GM12875 (cell line): ENCODE measurements around the gene ZSCAN2.

Experiments used
- H3K4me3 ChIP-seq: one replicate; pipeline ENCODE4 v1.5.1; 2011; ENCODE audit warnings: low read depth, low read length, control low read depth
- CTCF ChIP-seq: IDR thresholded peaks from 2 replicates; pipeline ENCODE4 v1.5.1; 2011; ENCODE audit warnings: low read depth, mild to moderate bottlenecking, control low read depth, inconsistent platforms, low read length, moderate library complexity, borderline replicate concordance; ENCODE audit not compliant: insufficient read depth

The ZSCAN2 gene

DNA sequence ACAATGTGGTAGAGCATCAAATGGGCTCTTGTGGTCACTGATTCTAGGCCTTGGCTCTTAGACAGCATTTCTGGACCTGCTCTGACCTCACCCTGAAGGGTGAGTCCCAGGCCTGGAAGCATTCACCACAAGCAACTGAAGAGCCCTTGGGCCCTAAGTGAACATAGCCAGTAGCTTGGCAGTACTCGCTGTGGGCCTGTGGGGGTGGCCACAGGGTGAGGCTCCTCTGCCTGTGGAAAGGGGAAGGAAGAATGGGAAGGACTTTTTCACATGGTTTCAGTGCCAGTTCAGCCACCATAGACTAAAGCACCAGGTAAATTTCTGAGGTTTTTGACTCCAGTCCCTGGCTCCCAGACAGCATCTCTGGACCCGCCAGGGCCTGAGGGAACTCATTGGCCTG, 5.1 kb upstream of the ZSCAN2 start:
- no peak for TF ChIP-seq CTCF
- no peak overlapping the region for H3K4me3 ChIP-seq

- H3K4me3 ChIP-seq, result no peak overlapping the region
- no peak for TF ChIP-seq CTCF
Observed at GRCh38 chr15:84597296-84597695, 3.5 kb upstream of the ZSCAN2 start.

DNA sequence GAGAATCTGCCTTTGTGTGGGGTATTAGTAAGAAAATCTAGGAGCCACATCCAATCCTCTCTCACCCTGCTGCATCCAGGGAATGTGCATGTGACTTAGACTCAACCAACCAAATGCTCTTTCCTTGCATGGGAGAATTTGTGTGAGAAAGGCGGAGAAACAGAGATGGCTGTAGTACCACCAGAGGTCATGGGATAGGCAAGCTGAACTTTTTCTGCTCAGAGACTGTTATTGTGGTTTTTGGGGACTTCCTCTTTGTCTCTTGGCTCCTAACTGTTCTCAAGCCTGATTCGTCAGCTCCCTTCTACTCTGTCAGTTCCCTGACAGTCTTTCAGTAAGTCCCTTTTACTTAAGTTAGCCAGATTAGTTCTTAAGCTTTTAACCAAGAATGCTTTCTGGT, 2.6 kb upstream of the ZSCAN2 start:
- H3K4me3 ChIP-seq, result no peak overlapping the region
- no peak for TF ChIP-seq CTCF

DNA sequence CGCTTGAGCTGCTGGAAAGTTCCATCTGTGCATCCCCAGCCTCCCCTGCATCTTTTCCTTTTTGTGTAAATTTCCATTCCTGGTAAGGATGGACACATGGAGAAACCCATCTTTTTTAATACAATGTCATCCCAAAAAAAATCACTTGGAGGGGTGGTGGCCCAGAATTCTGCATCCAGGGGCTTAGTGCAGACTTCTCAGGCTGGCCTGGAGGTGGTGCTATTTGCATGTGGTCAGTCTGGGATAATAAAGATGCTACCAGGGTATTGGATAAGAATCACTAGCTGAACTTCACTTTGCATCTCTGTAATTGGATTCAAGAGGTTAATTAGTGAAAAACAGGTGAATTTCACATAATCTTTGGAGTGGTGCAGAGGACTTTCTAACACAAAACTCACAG, 1.8 kb upstream of the ZSCAN2 start:
- no peak overlapping the region for H3K4me3 ChIP-seq
- peak; percentile 36; the same call in 1 of the 2 replicates for TF ChIP-seq CTCF

DNA sequence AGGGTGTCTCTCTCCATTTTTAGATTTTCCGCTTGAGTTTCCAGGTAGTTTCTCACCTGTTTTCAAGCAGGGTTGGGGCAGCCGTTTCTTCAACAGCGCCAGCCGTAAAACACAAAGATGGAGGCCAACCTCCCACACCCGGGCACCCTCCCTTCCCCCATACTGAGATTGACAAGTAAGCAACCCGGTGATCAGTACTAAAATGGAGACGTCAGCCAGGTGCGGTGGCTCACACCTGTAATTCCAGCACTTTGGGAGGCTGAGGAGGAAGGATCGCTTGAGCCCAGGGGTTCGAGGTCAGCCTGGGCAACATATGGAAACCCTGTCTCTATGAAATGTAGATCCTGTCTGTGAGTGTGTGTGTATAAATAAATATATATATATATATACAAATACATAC, 903 bp upstream of the ZSCAN2 start:
- H3K4me3 ChIP-seq, result no peak overlapping the region
- no peak for TF ChIP-seq CTCF

DNA sequence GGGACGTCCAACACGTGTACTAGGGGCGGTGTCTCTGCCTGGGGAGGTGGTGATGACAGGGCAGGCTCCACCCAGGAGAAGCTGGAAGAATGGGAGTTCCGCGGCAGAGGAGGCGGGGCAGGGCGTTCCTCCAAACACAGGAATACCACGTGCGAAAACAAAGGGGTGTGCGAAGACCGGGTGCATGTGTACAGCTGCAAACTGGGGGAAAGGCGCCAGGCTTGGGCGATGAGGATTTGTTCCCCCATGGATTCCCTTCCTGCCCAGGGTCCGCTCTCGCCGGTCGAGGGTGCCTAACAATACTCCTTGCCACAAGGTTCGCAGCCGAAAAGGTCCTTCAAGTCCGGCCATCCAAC, 500 bp upstream of the ZSCAN2 start:
- peak overlapping the region; percentile 84 for H3K4me3 ChIP-seq
- TF ChIP-seq CTCF, result no peak

- TF ChIP-seq CTCF, result no peak
- peak overlapping the region; percentile 84 for H3K4me3 ChIP-seq
Observed at GRCh38 chr15:84601555-84601838, 688 bp downstream of the ZSCAN2 start.
